Panc1 (cell line): ENCODE measurements around the gene RASGRF2. TPM values are rescaled to one million over a fixed set of nuclear protein-coding genes. Genes with fewer than 3 reads are reported as not detected.
"Not testable (repeated sequence)": the region's sequence is repeated elsewhere in the genome, so short reads cannot be mapped to it uniquely, and the experiment has no call there.

Experiments used
- ATAC-seq: fragments of 200-7000 bp; cut with Tn5 transposase; 2 replicates; pipeline ENCODE4 v1.9.1; 2020; ENCODE audit warnings: mild to moderate bottlenecking, moderate library complexity
- BruUV-seq: library from RNA; stranded (reverse); fragments of 400-500 nt; replicated peaks from 2 replicates; lab custom pipeline; 2021; lab: Mats Ljungman, UMichigan
- CTCF ChIA-PET: fragments of 300-600 bp; sonication (Branson Sonifier 250); formaldehyde crosslinking; loops from one replicate; lab custom pipeline; 2022; ENCODE audit warnings: antibody characterized with exemption; lab: Charles Lee
- POLR2A ChIA-PET: fragments of 300-600 bp; sonication (Branson Sonifier 250); formaldehyde crosslinking; loops from one replicate; lab custom pipeline; 2022; ENCODE audit warnings: antibody characterized with exemption; lab: Charles Lee
- DNase-seq: peaks from one replicate; pipeline ENCODE4 v3.0.0-alpha.2; 2010; ENCODE audit warnings: low read depth, low spot score
- H3K27ac ChIP-seq: 2 replicates; pipeline ENCODE4 v1.5.1; 2011; ENCODE audit warnings: mild to moderate bottlenecking, low read length, inconsistent platforms
- H3K27me3 ChIP-seq: fragments of 200-500 bp; sonication (Bioruptor generic); 2 replicates; pipeline ENCODE4 v1.6.0; 2014; ENCODE audit warnings: low read length, inconsistent platforms; ENCODE audit not compliant: control insufficient read depth, insufficient read depth
- H3K36me3 ChIP-seq: fragments of 200-500 bp; sonication (Bioruptor generic); 2 replicates; pipeline ENCODE4 v1.5.1; 2014; ENCODE audit warnings: inconsistent platforms, mild to moderate bottlenecking, low read length, moderate library complexity; ENCODE audit not compliant: control insufficient read depth, insufficient read depth
- H3K4me1 ChIP-seq: 2 replicates; pipeline ENCODE4 v1.5.1; 2011; ENCODE audit warnings: inconsistent platforms, mild to moderate bottlenecking, low read length, moderate library complexity; ENCODE audit not compliant: control insufficient read depth, insufficient read depth
- H3K4me3 ChIP-seq, 2 experiments: 2 replicates each; pipeline ENCODE4 v1.5.1; 2011 to 2012; ENCODE audit warnings: low read depth in 2 of 2, low read length in 2 of 2, mild to moderate bottlenecking in 2 of 2, inconsistent platforms in 1 of 2, moderate library complexity in 1 of 2
- H3K9me3 ChIP-seq: fragments of 200-500 bp; sonication (Bioruptor generic); 2 replicates; pipeline ENCODE4 v1.5.1; 2014; ENCODE audit warnings: low read depth, mild to moderate bottlenecking, inconsistent platforms, low read length, moderate library complexity; ENCODE audit not compliant: control insufficient read depth, insufficient read depth
- CTCF ChIP-seq: fragments of 450-650 bp; IDR thresholded peaks from 2 replicates; pipeline ENCODE4 v1.5.1; 2017; ENCODE audit warnings: mild to moderate bottlenecking
- POLR2AphosphoS5 ChIP-seq: IDR thresholded peaks from 2 replicates; pipeline ENCODE4 v1.6.1; 2012; ENCODE audit warnings: mild to moderate bottlenecking, low read depth, low read length, moderate library complexity
- SIN3A ChIP-seq: IDR thresholded peaks from 2 replicates; pipeline ENCODE4 v1.6.1; 2012; ENCODE audit warnings: low read depth, mild to moderate bottlenecking, low read length, moderate library complexity, borderline replicate concordance; ENCODE audit not compliant: insufficient read depth
- TCF7L2 ChIP-seq: IDR thresholded peaks from 2 replicates; pipeline ENCODE4 v1.6.1; 2011; ENCODE audit warnings: mild to moderate bottlenecking, low read depth, low read length, inconsistent platforms
- in situ Hi-C: cut with HindIII; loops from 2 replicates; pipeline ENCODE4 v1.10.0; 2016; ENCODE audit warnings: low sequenced_read_pairs, low pct_unique_long_range_greater_than_20kb
- intact Hi-C: fragments of 100-400 bp; cut with micrococcal nuclease; formaldehyde crosslinking; loops from one replicate; pipeline ENCODE4 v1.10.0; 2022; ENCODE audit not compliant: unreplicated experiment
- total RNA-seq: library from RNA; stranded (reverse); gene quantifications from one replicate; pipeline ENCODE4 v1.2.1, GENCODE V29; 2021; ENCODE audit not compliant: unreplicated experiment
- TF ChIP-seq, protein P1 (sequence below), 2 experiments: IDR thresholded peaks; 2 replicates each; pipeline ENCODE4 v1.6.1; 2011 to 2012; ENCODE audit warnings: low read depth in 2 of 2, control low read depth in 1 of 2, low read length in 1 of 2, mild to moderate bottlenecking in 1 of 2, moderate library complexity in 1 of 2; ENCODE audit not compliant: insufficient read depth in 1 of 2

RASGRF2 gene
- total RNA-seq, 1 experiment from 2014 or later = 4.7 TPM

GRCh38 chr5:81028888-81029287 is 68.7 kb downstream of the RASGRF2 start:
- H3K36me3 ChIP-seq, H3K27me3 ChIP-seq, DNase-seq, H3K4me1 ChIP-seq, intact Hi-C loops, ATAC-seq, in situ Hi-C loops, H3K4me3 ChIP-seq, BruUV-seq, CTCF ChIA-PET, H3K9me3 ChIP-seq, H3K27ac ChIP-seq: not testable (repeated sequence)
- POLR2A ChIA-PET = interaction anchor here (0.7 kb wide), 1 partner anchor 26 kb away, joined by 3 read pairs; no protein-coding TSS in a partner anchor

DNA sequence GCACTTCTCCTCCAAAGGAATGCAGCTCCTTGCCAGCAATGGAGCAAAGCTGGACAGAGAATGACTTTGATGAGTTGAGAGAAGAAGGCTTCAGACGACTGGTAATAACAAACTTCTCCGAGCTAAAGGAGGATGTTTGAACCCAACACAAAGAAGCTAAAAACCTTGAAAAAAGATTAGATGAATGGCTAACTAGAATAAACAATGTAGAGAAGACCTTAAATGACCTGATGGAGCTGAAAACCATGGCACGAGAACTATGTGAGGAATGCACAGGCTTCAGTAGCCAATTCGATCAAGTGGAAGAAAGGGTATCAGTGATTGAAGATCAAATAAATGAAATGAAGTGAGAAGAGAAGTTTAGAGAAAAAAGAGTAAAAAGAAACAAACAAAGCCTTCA is 69.6 kb downstream of the RASGRF2 start:
- in situ Hi-C loops, DNase-seq: not testable (repeated sequence)

DNA sequence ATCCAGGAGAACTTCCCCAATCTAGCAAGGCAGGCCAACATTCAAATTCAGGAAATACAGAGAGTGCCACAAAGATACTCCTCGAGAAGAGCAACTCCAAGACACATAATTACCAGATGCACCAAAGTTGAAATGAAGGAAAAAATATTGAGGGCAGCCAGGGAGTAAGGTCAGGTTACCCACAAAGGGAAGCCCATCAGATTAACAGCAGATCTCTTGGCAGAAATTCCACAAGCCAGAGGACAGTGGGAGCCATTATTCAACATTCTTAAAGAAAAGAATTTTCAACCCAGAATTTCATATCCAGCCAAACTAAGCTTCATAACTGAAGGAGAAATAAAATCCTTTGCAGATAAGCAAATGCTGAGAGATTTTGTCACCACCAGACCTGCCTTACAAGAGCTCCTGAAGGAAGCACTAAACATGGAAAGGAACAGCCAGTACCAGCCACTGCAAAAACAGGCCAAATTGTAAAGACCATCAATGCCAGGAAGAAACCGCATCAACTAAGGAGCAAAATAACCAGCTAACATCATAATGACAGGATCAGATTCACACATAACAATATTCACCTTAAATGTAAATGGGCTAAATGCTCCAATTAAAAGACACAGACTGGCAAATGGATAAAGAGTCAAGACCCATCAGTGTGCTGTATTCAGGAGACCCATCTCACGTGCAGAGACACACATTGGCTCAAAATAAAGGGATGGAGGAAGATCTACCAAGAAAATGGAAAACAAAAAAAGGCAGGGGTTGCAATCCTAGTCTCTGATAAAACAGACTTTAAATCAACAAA is 70.3 kb downstream of the RASGRF2 start:
- intact Hi-C loops, H3K36me3 ChIP-seq, H3K9me3 ChIP-seq, H3K4me1 ChIP-seq, in situ Hi-C loops, POLR2A ChIA-PET, BruUV-seq, CTCF ChIA-PET, H3K27ac ChIP-seq, DNase-seq, ATAC-seq, H3K4me3 ChIP-seq, H3K27me3 ChIP-seq: not testable (repeated sequence)

More for the DNA sequence above, 69.6 kb downstream of the RASGRF2 start:
- H3K36me3 ChIP-seq, H3K27me3 ChIP-seq, intact Hi-C loops, H3K4me3 ChIP-seq, H3K27ac ChIP-seq, H3K9me3 ChIP-seq, ATAC-seq, H3K4me1 ChIP-seq, BruUV-seq, CTCF ChIA-PET: not testable (repeated sequence)
- POLR2A ChIA-PET = interaction anchor here (0.7 kb wide), 1 partner anchor 27 kb away, joined by 3 read pairs; no protein-coding TSS in a partner anchor

GRCh38 chr5:81035522-81035921 is 75.4 kb downstream of the RASGRF2 start:
- no peak for ATAC-seq
- DNase-seq = no peak
- H3K27ac ChIP-seq = no peak overlapping the region
- H3K27me3 ChIP-seq = no peaks in the 10 kb centered on the region
- no peak for TF ChIP-seq POLR2AphosphoS5
- H3K4me1 ChIP-seq = no peaks in the 10 kb centered on the region
- no peaks in the 10 kb centered on the region for H3K36me3 ChIP-seq
- in situ Hi-C loops (no loop called here), intact Hi-C loops (no loop called here)
- no TSS peak for BruUV-seq
- no peaks in the 10 kb centered on the region; the same call in 1 of the 2 replicates for H3K9me3 ChIP-seq
- CTCF ChIA-PET = no interaction called here
- POLR2A ChIA-PET = no interaction called here
- no peak overlapping the region for H3K4me3 ChIP-seq

GRCh38 chr5:81038495-81038894 is 78.3 kb downstream of the RASGRF2 start:
- no peaks in the 10 kb centered on the region for H3K36me3 ChIP-seq
- DNase-seq (no peak), ATAC-seq (no peak)
- no peak overlapping the region for H3K4me3 ChIP-seq
- no peaks in the 10 kb centered on the region for H3K4me1 ChIP-seq
- TF ChIP-seq, protein P1, sequence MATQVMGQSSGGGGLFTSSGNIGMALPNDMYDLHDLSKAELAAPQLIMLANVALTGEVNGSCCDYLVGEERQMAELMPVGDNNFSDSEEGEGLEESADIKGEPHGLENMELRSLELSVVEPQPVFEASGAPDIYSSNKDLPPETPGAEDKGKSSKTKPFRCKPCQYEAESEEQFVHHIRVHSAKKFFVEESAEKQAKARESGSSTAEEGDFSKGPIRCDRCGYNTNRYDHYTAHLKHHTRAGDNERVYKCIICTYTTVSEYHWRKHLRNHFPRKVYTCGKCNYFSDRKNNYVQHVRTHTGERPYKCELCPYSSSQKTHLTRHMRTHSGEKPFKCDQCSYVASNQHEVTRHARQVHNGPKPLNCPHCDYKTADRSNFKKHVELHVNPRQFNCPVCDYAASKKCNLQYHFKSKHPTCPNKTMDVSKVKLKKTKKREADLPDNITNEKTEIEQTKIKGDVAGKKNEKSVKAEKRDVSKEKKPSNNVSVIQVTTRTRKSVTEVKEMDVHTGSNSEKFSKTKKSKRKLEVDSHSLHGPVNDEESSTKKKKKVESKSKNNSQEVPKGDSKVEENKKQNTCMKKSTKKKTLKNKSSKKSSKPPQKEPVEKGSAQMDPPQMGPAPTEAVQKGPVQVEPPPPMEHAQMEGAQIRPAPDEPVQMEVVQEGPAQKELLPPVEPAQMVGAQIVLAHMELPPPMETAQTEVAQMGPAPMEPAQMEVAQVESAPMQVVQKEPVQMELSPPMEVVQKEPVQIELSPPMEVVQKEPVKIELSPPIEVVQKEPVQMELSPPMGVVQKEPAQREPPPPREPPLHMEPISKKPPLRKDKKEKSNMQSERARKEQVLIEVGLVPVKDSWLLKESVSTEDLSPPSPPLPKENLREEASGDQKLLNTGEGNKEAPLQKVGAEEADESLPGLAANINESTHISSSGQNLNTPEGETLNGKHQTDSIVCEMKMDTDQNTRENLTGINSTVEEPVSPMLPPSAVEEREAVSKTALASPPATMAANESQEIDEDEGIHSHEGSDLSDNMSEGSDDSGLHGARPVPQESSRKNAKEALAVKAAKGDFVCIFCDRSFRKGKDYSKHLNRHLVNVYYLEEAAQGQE (IDR thresholded peaks at IDR 0.05; ENCODE audit: insufficient read depth in 1 of 2, low read depth in 2 of 2, low read length in 1 of 2) = no peak
- TF ChIP-seq POLR2AphosphoS5 (no peak), SIN3A (no peak), TCF7L2 (no peak), CTCF (no peak)
- H3K27me3 ChIP-seq = no peaks in the 10 kb centered on the region
- H3K9me3 ChIP-seq = no peaks in the 10 kb centered on the region; the same call in 1 of the 2 replicates
- no TSS peak for BruUV-seq
- in situ Hi-C loops = no loop called here
- no peak overlapping the region for H3K27ac ChIP-seq
- CTCF ChIA-PET = interaction anchor here (0.6 kb wide), 1 partner anchor 157 kb away, joined by 6 read pairs; no protein-coding TSS in a partner anchor
- intact Hi-C loops = no loop called here
- POLR2A ChIA-PET = no interaction called here
